ENCODE results near the gene SPINK1.
"Not testable (repeated sequence)": the region's sequence is repeated elsewhere in the genome, so short reads cannot be mapped to it uniquely, and the experiment has no call there.

DNA sequence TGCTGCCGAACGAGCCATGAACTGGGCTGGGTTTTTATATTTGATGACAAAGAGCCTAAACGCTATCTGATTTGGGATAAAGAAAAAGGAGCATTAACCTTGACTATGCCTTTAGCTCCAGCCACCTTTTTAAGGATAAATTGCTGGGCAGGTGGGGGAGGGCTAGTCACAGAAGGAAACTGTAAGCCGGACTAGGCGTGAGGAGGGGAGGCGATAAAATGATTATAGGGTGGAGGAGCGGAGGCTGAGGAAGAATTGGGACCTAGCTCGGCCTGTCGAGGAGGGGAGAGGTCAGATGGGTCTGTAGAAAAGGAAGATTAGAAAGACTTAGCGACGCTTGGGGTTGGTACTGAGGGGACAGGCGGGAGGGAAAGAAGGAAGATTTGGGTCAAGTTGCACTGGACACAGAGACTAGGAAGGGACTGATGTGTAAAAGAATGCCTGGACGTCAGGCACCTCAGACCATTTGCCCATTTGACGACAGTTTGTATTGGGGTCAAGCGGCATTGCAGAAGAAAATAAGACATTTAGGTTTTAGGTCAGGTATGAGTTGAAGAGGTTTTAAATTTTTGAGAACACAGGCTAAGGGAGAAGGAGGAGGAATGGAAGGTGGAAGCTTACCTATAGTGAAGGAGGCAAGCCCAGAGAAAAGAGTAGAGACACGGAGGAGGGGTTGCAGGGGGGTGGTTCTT lies 41.4 kb upstream of the SPINK1 start:
- TF ChIP-seq CTCF (IDR thresholded peaks at IDR 0.05; ENCODE audit: low read depth, low read length); EZH2phosphoT487 (IDR thresholded peaks at IDR 0.05; ENCODE audit: low read depth): not testable (repeated sequence)

Data from OCI-LY3 (cell line).